Suppressor macrophage treated with lipopolysaccharide for 4 hours (primary cell): ENCODE results near the gene ITIH5.
"Not testable (repeated sequence)": the region's sequence is repeated elsewhere in the genome, so short reads cannot be mapped to it uniquely, and the experiment has no call there.

Experiments
- DNase-seq: peaks from one replicate; pipeline ENCODE4 v3.0.0-alpha.2; 2020

The ITIH5 gene

DNA sequence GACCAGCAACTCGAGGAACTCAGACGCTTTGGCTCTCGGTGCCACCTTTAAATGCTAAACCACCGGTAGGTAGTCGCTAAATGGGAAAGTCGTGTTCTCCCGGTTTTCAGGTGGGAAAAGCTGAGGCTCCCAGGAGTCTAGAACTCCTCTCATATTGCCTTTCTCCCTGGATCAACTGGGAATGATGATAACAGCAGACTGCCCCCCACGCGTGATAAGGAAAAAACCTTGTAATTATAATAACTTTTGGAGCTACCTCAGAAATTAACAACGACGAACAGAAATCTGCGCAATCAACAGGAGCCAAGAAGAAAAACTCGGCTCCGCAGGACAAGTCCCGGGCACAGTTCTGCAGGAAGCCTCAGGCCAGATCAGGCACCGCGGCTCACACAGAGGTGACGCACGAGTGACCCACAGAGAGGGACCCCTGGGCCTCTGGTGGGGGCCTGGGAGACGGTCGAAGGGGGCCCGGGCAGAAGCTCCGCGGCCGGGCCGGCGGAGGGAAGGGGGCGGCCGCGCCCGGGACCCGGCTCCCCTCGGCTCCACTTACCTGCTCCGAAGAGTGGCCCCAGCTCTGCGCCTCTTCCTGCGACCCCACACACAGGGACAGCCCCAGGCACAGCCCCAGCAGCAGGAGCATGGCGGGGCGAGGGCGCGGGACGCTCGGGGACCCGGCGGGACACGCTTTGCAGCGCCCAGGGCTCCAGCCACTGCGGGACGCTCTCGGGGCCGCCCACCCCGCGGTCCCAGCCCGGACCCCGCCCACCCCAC lies at the start of gene ITIH5:
TSS of gene ITIH5 (minus strand) at position 714 of the 771 bp plus-strand sequence. CDS start at position 640, 74 bp downstream.
- DNase-seq, result no peak

DNA sequence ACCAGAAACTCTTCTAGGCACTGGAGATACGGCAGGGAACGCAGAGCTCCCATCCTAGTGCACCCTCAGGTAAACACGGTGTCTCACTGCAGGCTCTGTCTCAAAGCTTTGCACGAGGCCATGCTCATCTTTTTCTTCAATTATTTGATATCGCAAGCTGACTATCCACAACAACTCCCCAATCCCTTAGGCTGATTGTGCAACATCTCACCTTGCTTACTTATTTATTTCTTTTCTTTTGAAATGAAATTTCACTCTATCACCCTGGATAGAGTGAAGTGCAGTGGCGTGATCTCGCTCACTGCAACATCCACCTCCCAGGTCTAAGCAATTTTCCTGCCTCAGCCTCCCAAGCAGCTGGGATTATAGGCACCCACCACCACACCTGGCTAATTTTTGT lies 48.7 kb upstream of the ITIH5 start:
- no peak for DNase-seq

DNA sequence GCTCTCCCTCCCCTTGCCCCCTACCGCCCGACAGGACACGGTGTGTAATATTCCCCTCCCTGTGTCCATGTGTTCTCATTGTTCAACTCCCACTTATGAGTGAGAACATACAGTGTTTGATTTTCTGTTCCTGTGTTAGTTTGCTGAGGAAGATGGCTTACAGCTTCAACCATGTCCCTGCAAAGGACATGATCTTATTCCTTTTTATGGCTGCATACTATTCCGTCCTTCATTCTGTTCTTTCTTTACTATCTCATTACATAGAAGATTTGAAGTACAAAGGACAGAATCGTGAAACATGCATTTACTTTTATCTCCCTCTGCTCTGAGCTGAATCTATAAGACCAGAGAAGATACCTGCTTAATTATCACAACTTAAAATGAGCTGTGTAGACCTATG lies 44.3 kb upstream of the ITIH5 start:
- DNase-seq, result not testable (repeated sequence)

DNA sequence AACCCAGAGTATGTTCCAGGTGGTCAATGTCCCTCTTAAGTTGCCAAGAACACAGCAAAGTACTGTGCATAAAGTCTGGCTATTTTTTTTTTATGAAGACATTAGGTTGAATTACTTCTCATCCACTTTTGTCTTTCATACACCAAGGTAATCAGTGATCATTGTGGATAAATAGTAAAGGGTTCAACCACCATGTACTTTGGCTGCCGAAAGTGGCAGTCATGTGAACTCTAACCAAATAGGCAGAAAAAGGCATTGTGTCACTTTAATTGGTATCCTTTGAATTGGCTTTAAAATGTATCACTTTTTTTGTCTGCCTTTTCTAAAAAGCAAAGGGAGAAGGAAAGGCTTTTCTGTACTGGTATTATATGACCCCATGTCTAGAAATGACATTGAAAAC lies 43.7 kb upstream of the ITIH5 start:
- no peak for DNase-seq

DNA sequence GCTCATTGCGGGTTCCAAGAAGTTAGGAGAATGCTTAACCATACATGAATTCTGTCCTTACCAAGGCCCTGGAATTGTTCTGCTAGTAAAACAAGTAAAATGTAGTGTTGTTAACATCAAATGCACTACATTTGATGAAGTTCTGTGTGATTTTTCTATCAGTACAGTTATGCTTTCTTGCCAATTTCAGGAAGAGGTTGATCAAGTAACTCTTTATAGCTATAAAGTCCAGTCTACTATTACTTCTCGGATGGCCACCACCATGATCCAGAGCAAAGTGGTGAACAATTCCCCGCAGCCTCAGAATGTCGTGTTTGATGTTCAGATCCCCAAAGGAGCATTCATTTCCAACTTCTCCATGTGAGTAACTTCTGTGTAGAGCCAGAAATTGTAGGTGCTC lies 42.1 kb upstream of the ITIH5 start:
- DNase-seq, result no peak

DNA sequence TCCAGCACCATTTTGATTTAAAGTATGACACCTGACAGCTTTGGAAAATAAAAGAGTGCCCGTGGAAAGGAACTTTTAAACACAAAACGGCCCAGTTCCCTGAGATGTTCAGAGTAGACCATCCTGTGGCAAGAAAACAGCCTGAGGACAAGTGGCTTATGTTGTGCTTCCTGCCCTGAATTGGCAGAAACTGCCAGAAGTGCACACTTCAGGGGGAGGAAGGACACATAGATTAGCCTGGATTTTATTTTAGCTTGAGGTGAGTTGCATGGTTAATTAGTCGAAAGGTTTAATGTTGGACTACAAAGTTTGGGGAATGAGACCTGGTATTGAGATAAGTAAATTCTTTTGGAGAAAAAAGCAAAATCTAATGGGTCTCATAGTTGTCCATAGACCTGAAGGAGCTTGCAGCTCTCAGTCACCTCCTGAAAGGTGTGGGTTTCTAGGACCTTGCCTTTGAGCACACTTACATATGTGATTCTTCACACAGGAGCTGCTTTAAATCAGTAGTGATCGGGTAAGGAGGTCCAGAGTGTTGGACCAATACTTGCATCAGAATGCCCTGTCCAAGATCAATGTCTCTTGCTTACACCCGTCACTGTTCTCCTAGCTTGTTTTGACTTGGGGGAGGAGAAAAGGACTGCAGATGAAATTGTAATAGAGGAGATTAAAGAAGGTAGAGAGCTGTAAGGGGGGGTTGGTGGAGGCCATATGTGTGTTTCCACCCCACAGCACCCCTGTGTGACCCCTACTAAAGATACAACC lies 41.3 kb upstream of the ITIH5 start:
- no peak for DNase-seq

DNA sequence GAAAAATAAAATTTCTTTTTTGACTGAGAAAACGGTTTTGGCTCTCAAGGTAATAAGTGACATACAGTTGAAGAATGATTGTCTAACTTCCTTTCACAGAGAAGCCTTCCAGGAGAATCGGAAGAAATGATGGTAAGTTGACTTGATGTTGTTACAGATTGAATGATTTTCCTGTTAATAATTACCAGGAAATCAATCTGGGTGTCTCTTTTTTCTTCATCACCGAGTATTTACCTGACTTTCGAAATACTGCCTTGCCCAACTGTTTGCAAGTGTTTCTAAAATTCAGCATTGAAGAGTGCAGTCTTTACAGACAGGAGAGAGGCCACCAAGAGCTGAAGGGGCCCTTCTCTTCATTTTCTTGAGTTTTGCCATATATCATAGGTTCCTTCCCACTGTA lies 40.3 kb upstream of the ITIH5 start:
- no peak for DNase-seq

DNA sequence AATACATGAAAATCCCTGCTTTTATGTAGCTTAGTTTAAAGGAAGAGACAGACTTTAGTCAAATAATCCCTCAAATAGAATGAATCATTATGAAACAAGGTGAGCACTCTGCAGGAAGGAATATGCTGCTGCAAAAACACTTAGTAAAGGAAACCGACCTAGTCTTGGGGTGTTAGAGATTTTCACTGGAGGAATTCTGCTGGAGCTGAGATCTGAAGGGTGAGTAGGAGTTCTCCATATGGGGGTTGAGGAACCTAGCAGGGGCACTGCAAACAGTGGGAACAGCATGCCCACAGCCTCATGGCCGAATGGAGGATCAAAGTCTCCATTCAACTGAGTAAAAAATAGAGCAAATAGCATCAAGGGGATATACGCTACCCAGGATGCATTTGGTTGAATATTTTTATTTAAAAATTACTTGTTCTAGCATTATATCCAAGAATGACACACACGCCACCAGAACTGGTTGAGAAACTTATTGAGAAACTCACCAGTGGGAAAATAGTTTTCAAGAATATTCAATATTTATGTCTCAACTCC lies 39.8 kb upstream of the ITIH5 start:
- DNase-seq, result no peak

DNA sequence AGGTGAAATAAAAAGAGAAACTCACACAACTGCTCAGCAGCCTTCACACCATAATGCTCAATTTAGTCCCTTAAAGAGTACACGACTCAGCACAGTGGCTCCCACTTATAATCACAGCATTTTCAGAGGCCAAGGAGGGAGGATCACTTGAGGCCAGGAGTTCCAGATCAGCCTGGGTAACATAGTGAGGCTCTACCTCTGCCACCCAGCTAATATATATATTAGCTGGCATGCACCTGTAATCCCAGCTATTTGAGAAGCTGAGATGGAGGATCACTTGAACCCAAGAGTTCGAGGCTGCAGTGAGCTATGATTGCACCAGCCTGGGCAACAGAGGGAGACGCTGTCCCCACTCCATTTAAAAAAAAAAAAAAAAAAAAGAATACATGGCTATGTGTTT lies 38.6 kb upstream of the ITIH5 start:
- DNase-seq, result no peak

DNA sequence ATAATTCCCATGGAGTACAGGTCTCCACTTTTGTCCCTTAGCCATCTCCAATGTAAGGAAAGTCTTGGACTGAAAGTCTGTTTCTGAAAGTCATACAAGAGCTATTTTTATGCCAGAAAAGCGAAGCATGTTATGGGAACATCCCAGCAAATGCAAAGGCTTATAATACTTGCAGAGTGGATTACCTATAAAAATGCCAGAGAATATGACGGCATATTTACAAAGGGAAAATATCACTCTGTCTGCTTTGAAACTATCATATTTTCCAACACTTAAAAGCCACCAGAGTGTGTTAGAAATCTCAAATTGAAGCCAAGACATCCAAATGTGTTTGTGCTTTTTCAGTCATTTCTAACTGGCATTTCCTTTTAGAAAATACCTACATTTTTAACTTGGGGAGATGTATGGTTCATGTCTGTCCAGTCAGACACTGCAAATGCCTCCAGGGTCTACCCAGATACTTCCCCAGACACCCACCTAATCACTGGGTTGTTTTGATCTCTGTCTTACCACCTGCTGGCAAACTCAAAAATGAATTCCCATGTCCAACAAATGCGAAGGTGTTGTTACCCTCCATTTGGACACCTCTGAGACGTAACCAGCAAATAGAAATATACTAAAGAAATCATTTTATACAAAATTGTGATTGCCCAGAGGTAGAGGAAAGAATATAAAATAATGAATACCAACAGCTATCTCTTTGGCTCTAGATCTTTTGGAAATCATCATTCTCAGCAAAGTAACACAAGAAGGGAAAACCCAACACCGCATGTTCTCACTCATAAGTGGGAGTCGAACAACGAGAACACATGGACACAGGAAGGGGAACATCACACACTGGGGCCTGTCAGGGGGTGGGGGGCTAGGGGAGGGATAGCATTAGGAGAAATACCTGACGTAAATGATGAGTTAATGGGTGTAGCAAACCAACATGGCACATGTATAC lies 37.6 kb upstream of the ITIH5 start:
- DNase-seq, result no peak

DNA sequence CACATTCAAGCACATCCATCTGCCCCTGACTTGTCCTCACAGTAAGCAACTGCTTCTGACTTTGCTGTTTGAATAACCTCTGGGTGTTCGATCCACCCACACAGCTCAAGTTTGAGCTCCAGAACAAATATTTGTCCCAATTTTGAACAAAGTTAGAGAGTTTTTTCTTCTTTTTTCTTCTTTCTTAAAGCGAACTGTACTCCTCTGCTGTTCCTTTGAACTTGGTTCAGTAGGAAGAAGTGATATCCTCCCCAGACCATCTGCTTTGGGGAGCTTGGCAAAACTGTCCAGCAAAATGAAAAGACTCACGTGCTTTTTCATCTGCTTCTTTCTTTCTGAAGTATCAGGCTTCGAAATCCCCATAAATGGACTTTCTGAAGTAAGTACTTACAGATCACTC lies 36.4 kb upstream of the ITIH5 start, which contains the start of gene ITIH2:
TSS of gene ITIH2 (plus strand) at position 177 of the 400 bp plus-strand sequence. CDS start at position 296, 119 bp downstream.
- no peak for DNase-seq

DNA sequence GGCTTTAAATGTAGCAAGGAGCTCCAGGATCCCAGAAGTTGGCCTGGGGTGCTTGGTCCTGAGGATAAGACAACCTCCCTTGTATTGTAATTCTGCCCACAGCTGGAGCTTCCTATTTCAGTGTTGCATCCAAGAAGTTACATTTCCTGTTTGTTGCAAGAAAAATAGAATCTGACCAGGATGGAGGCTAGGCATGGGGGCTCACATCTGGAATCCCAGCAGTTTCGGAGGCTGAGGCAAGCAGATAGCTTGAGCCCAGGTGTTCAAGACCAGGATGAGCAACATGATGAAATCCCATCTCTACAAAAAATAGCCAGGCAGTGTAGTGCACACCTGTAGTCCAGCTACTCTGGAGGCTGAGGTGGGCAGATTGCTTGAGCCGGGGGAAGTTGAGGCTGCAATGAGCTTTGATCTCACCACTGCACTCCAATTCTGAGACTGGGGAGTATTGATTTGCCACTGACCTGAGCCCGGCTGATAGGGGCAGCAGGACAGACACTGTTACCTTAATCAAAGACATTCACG lies 35.6 kb upstream of the ITIH5 start:
- DNase-seq, result no peak

DNA sequence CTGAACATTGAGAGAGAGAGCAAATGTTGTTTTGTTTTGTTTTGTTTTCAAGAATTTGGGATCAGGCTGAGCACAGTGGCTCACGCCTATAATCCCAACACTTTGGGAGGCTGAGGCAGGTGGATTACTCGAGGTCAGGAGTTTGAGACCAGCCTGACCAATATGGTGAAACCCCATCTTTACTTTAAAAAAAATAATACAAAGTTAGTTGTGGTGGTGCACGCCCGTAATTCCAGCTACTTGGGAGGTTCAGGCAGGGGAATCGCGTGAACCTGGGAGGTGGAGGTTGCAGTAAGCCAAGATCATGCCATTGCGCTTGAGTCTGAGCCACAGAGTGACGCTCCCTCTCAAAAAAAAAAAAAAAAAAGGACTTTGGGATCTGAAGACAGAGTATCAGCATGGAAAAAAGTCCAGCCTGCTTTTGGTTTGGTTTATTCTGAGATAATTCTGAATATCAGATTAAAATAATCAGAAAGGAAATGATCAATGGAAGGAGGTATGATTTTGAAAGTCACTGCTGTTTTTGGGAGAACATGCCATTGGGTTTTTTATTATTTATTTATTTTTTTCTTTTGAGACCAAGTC lies 34.5 kb upstream of the ITIH5 start:
- DNase-seq, result no peak

DNA sequence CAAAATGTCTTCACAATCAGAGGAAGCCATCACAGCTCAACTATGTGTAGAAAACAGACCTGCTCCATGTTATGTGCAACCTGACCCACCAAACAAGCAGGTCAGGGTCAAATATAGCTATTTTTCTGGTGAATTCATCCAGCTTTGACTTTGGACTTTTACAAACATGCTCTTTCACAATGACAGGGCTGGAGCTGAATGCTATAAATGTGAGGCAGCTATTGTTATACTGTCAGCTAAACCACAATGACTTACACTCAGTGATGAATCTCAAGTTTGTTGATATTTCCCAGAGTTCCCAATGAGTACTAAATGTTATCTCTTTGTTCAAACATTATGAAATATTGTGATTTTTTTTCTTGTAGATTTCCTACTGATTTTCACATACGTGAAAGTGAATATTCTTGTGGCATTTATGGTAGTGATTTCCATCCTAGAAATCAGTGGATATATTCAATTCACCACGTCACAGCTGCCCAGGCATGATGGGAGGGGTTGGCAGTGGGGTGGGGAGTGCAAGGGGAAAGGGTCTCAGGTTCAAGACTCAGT lies 33.9 kb upstream of the ITIH5 start:
- no peak for DNase-seq

DNA sequence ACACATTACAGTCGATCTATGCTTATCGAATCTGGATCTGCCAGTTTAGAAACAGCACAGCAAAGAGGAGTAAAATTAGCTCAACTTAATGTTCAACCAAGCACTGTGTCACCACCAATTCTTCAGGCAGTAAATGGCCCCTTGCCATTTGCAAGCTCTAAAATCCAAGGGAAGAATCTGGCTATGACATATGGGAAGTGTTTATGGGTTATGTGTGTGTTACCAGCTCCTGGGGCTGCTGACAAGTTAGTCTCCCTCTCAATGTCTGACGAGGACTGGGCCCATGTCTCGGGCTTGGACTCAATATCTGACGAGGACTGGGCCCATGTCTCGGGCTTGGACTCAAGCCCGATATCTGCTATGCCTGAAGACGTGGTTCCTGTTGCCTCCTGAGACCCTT lies 30.7 kb upstream of the ITIH5 start:
- DNase-seq, result no peak

DNA sequence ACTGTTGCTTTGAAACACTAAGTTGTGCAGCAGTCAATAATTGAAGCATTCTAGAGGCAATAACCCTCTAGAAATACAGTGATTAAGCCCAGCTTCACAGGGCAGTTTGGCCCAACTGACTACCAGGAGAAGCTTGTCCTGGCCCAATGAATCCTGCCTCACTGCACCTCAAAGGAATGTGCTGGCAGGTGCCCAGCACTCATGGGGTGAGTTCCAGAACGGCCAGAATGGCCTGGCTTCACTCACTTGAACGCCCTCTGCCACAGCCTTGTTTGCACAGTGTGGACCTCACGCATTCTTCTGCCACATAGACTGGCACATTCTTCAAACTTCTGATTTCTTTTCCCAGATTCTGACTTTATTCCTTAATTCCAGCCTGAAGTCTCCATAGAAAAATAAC lies 29.8 kb upstream of the ITIH5 start:
- no peak for DNase-seq

DNA sequence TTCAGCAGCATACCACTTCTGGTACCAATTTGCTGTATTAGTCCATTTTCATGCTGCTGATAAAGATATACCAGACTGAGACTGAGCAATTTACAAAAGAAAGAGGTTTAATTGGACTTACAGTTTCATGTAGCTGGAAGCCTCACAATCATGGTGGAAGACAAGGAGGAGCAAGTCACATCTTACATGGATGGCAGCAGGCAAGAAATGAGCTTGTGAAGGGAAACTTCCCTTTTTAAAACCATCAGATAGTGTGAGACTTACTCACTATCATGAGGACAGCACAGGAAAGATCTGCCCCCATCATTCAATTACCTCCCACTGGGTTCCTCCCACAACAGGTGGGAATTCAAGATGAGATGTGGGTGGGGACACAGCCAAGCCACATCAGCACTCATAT lies 26.4 kb upstream of the ITIH5 start:
- not testable (repeated sequence) for DNase-seq

DNA sequence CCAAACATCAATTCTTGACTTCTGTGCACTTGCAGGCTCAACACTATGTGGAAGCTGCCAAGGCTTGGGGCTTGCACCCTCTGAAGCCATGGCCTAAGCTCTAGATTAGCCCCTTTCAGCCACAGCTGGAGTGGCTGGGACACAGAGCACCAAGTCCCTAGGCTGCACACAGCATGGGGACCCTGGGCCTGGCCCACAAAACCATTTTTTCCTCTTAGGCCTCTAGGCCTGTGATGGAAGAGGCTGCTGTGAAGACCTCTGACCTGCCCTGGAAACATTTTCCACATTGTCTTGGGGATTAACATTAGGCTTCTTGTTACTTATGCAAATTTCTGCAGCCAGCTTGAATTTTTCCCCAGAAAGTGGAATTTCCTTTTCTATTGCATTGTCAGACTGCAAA lies 25.6 kb upstream of the ITIH5 start:
- DNase-seq, result not testable (repeated sequence)

DNA sequence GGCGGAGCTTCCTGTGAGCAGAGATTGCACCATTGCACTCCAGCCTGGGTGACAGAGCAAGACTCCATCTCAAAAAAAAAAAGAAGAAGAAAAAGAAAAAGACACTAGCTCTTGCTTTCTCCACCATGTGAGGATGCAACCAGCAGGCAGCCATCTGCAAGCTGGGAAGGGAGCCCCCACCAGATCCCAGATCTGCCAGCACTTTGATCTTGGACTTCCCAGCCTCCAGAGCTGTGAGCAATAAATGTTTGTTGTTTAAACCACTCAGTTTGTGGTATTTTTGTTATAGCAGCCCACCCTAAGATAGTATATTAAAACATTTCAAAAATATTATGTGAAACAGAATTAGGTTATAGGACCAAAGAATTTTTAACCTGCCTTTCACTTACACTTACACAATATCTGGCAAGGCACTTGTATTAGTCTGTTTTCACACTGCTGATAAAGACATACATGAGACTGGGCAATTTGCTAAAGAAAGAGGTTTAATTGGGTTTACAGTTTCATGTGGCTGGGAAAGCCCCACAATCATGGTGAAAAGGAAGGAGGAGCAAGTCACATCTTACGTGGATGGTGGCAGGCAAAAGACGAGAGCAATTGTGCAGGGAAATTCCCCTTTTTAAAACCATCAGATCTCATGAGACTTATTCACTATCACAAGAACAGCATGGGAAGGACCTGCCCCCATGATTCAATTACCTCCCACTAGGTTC lies 24.3 kb upstream of the ITIH5 start:
- DNase-seq, result not testable (repeated sequence)

DNA sequence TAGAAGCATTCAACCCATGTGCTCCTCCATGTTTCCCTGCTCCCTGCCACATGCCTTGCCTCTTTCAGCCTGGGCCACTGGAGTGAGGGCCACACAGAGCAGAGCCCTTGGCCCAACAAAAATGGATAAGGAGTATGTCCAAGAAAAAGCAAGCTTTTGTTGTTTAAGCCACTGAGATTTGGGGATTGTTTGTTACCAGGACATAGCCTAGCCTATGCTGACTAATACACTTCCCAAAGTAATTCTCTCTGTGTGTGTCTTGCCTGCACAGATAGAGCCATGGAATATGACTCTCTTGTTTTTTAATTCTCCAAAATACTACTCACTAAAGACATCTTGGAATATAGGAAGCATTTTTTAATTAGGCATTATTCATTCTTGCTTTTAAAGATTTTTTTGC lies 22.8 kb upstream of the ITIH5 start:
- no peak for DNase-seq

DNA sequence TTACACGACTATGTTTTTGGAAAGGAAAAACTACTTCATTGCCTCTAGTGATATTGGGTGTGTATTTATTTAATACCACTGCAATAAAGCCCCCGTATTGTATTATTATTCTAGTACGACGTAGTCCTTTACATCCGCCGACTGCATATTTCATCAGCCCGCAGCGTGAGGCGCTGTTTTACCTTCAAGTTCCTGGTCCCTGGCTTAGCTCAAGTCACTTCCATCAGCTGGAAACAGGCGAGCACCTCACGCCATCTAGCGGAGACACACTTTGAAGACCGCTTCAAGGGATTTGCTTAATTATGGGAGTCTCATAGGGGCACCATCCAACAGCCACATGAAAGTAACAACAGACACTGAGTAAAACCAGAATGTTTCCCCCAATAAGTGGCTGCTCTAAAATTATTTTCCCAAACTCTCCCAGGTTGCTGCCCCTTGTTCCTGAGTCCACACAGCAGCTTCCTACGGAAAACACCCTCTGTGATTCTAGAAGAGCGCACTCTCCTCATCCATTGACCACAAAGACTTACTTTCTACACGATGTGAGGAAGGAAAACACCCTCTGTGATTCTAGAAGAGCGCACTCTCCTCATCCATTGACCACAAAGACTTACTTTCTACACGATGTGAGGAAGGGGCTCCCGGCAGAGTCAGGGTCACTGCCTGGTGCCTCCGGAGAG lies 20.6 kb upstream of the ITIH5 start:
- DNase-seq, result peak; percentile 83
